Lower leg skin (tissue), 4 donors: Measurements from ENCODE around the gene NPAT. TPM values are rescaled to one million over a fixed set of nuclear protein-coding genes. Genes with fewer than 3 reads are reported as not detected.

Experiments used
- DNase-seq, 2 donors: peaks; one replicate each; pipeline ENCODE4 v3.0.0-alpha.2; 2019; ENCODE audit warnings: low spot score in 2 of 2
- H3K4me3 ChIP-seq: fragments of 200-600 bp; sonication (generic); 2 replicates; pipeline ENCODE4 v1.5.1; 2017; ENCODE audit warnings: mild to moderate bottlenecking, low read depth; ENCODE audit not compliant: poor library complexity, severe bottlenecking
- POLR2A ChIP-seq, 2 donors: fragments of 450-650 bp; IDR thresholded peaks; one replicate each; pipeline ENCODE4 v1.6.1; 2016 to 2017; ENCODE audit warnings: antibody characterized with exemption in 2 of 2, mild to moderate bottlenecking in 1 of 2, moderate library complexity in 1 of 2
- WGBS, 2 donors: methylation state at CpG; one replicate each; pipeline ENCODE4 v1.1.5; 2018; 5-methylcytosine and 5-hydroxymethylcytosine counted together
- intact Hi-C: fragments of 100-400 bp; cut with DNase I; formaldehyde crosslinking; loops from one replicate; pipeline ENCODE4 v1.15.0; 2023; ENCODE audit warnings: low total_unique reads
- total RNA-seq, 4 donors: library from RNA; depleted of rRNA; stranded (reverse); fragments of >200 nt; gene quantifications; one replicate each; pipeline ENCODE4 v1.1.0, GENCODE V29; 2016
- TF ChIP-seq, protein P1 (sequence below), 3 donors: fragments of 450-650 bp; IDR thresholded peaks; one replicate each; pipeline ENCODE4 v1.5.1; 2016; ENCODE audit warnings: antibody characterized with exemption in 3 of 3, mild to moderate bottlenecking in 3 of 3, moderate library complexity in 2 of 3

Gene NPAT
- total RNA-seq, 4 donors from 2014 or later: 11.9 to 27.6 (median 14.6) TPM

DNA sequence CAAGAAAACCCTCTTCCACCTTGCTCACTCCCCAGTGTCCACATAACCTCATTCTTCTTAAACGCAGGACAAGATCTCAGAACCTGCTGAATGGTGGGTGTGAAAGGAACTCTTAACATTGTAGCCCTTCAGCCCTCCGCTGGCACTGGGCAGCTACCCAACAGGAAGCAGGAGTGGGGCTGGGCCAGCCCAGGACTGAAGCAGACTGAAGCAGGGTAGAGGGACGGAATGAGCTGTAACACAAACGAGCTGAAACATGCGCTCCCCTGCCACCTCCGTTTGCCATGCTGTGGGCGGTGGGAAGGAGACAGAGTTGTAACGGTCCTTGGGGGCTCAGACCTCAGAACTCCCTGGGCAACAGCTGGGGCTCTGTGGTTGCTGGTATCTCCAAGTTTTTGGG is 23.6 kb downstream of the NPAT start:
- 76 to 81% methylated on average over 8 of the region's 8 CpGs for WGBS, 2 donors
- H3K4me3 ChIP-seq: no peak overlapping the region
- intact Hi-C loops: no loop called here
- no peak for DNase-seq
- TF ChIP-seq, protein P1, sequence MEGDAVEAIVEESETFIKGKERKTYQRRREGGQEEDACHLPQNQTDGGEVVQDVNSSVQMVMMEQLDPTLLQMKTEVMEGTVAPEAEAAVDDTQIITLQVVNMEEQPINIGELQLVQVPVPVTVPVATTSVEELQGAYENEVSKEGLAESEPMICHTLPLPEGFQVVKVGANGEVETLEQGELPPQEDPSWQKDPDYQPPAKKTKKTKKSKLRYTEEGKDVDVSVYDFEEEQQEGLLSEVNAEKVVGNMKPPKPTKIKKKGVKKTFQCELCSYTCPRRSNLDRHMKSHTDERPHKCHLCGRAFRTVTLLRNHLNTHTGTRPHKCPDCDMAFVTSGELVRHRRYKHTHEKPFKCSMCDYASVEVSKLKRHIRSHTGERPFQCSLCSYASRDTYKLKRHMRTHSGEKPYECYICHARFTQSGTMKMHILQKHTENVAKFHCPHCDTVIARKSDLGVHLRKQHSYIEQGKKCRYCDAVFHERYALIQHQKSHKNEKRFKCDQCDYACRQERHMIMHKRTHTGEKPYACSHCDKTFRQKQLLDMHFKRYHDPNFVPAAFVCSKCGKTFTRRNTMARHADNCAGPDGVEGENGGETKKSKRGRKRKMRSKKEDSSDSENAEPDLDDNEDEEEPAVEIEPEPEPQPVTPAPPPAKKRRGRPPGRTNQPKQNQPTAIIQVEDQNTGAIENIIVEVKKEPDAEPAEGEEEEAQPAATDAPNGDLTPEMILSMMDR (IDR thresholded peaks at IDR 0.05): no peak
- no peak for TF ChIP-seq POLR2A (IDR thresholded peaks at IDR 0.05)

DNA sequence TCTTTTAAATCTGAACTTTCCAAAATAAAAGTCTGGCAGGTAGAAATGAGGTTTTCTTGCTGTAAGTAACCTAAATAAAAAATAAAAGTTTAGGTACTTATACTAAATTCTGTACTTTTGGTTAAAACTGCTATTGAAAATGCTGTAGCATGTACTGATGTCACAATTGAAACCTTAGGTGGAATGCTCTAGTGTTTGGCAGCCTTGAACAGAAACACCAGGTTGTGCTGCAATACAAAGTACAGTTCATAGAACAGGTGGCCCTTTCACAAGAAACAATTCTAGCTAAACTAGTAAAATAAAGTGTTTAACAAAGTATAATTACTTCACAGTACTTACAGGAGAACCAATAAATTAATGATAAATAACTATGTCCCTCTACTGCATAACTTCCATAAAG is 25.1 kb downstream of the NPAT start:
- intact Hi-C loops: no loop called here
- no peak for DNase-seq
- no peak overlapping the region for H3K4me3 ChIP-seq
- TF ChIP-seq POLR2A (IDR thresholded peaks at IDR 0.05): no peak
- TF ChIP-seq, protein P1 (IDR thresholded peaks at IDR 0.05): no peak

DNA sequence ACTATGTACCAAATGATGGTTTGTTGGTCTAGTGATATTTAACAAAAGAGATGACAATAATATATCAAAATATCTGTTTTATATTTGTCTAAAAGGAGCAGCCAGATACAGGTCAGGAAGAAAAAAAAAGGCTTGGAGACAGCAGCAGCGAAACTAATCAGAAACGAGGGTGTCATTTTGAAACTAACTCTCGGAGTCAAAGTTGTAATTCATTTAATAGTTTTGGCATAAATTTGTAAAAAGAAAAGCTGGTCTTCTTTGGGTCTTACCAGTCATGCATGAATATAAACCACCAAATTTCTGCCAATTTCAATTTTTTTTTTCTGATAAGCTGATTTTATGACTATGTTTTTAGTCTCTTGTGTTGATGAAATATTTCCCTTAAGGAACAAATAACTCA is 25.5 kb downstream of the NPAT start:
- intact Hi-C loops: no loop called here
- WGBS, 2 donors: 87 to 91% methylated on average over 3 of the region's 3 CpGs
- no peak overlapping the region for H3K4me3 ChIP-seq
- TF ChIP-seq, protein P1 (IDR thresholded peaks at IDR 0.05): no peak
- TF ChIP-seq POLR2A (IDR thresholded peaks at IDR 0.05): no peak
- DNase-seq: no peak

DNA sequence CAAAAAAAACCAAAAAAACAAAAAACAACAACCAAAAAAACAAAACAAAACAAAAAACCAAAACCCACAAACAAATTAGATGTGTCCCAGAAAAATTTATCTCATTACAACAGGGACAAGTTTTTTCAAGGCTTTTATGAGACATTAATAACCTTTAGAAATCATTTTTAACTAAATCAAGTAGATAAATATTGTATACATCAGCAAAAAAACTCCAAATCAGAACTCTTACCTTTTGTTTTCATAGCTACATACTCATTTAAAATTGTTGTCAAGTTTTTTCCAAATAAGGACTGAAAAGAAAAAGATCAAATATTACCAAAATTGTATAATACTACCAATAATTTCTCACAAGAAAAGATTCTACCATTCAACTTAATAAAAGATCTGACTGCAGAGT is 28.7 kb downstream of the NPAT start:
- DNase-seq: no peak
- H3K4me3 ChIP-seq: no peak overlapping the region
- no peak for TF ChIP-seq POLR2A (IDR thresholded peaks at IDR 0.05)
- TF ChIP-seq, protein P1 (IDR thresholded peaks at IDR 0.05): no peak
- intact Hi-C loops: no loop called here

DNA sequence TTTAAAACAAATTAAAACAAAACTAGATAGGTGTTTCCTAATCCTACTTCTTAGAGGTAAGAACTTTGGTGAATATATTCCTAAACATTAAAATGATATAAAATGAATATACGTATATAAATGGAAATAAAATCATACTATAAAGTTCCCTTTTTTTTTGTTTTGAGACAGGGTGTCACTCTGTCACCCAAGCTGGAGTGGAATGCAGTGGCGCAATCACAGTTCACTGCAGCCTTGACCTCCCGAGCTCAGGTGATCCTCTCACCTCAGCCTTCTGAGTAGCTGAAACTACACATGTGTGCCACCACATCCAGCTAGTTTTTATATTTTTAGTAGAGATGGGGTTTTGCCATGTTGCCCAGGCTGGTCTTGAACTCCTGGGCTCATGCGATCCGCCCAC is 44.9 kb downstream of the NPAT start:
- 77 to 96% methylated on average over 5 of the region's 5 CpGs for WGBS, 2 donors
- DNase-seq: no peak
- TF ChIP-seq, protein P1 (IDR thresholded peaks at IDR 0.05): no peak
- no peak for TF ChIP-seq POLR2A (IDR thresholded peaks at IDR 0.05)
- intact Hi-C loops: no loop called here
- no peak overlapping the region for H3K4me3 ChIP-seq

DNA sequence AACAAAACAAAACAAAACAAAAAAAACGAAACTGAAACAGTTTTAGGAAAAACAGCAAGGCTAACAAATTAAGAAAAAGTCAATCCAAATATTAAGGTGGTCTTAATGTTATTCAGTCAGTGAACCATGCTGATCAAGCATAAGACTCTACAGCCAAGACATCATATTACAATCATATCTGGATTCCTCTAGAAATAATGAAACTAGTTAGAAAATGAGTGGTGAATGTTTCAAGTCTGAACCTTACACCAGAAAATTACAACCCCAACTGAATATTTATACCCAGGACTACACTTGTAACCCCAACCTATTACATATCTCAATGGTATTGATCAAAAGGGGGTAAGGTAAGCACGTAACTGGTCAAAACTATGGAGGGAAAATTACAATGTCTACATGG is 52.3 kb downstream of the NPAT start:
- DNase-seq: no peak
- intact Hi-C loops: no loop called here
- WGBS, 2 donors: 66 to 76% methylated on average over 2 of the region's 2 CpGs
- H3K4me3 ChIP-seq: no peak overlapping the region
- TF ChIP-seq POLR2A (IDR thresholded peaks at IDR 0.05): no peak
- TF ChIP-seq, protein P1 (IDR thresholded peaks at IDR 0.05): no peak
